ENCODE measurements around the gene CTSA. TPM values are rescaled to one million over a fixed set of nuclear protein-coding genes. Genes with fewer than 3 reads are reported as not detected.

CTSA gene
- total and polyA plus RNA-seq, 2 of the 4 experiments (the other 2 are of a cell fraction) = 19.0 to 312 TPM

DNA sequence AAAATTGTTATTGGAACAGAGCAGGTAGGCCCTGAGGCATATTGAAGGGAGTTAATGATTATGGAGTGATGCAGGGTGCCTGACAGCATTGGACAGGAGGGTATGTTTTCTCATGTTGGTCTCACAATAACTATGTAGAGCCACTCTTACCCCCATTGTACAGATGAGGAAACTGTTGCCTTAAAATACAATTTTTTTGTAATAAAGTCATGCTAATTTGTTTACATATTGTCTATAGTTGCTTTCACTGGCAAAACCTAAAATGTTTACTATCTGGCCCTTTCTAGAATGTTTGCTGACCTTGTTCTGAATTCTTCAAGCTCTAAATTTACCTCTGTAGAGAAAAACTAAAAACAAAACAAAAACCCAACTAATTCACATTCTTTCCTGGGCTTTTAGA is 39.6 kb upstream of the CTSA start:
- Histone ChIP-seq H4K91ac (ENCODE audit: insufficient read depth, low read depth, low read length) (no peak overlapping the region), H3K56ac (ENCODE audit: extremely low read depth, insufficient read depth, low read length) (no peak overlapping the region), H3K14ac (replicated peaks; ENCODE audit: low read depth, low read length) (no peak overlapping the region), H3K27ac (ENCODE audit: insufficient read depth, low read length) (no peak overlapping the region), H3K9me3 (ENCODE audit: control insufficient read depth, insufficient read depth, low read length) (no peaks in the 10 kb centered on the region), H3K4me3 (ENCODE audit: insufficient read depth, low read depth, low read length) (no peak overlapping the region), H3K4me1 (ENCODE audit: control insufficient read depth, insufficient read depth, low read length) (peaks cover 4% of the 10 kb centered on the region; the same call in 1 of the 2 replicates), H3K9me1 (ENCODE audit: insufficient read depth, low read length) (peaks cover 11% of the 10 kb centered on the region), H3K27me3 (ENCODE audit: control insufficient read depth, insufficient read depth, low read length) (no peaks in the 10 kb centered on the region), H2AK5ac (ENCODE audit: low read depth, low read length) (no peak overlapping the region), H2BK15ac (ENCODE audit: low read depth, low read length) (no peak overlapping the region), H2AK9ac (replicated peaks; ENCODE audit: low read depth, low read length, poor library complexity) (no peak overlapping the region), H2BK20ac (ENCODE audit: low read depth, low read length) (no peak overlapping the region), H3K4ac (ENCODE audit: low read depth, low read length) (no peak overlapping the region), H2AFZ (replicated peaks; ENCODE audit: low read length, poor library complexity) (no peak overlapping the region), H4K5ac (ENCODE audit: low read depth, low read length) (no peak overlapping the region), H3K18ac (ENCODE audit: low read depth, low read length) (no peak overlapping the region), H2BK5ac (ENCODE audit: low read depth, low read length, poor library complexity, severe bottlenecking) (no peak overlapping the region), H3K4me2 (ENCODE audit: low read depth, low read length) (no peak overlapping the region), H4K8ac (ENCODE audit: low read depth in 2 of 2, low read length in 2 of 2) (no peak overlapping the region), H3K9ac (ENCODE audit: low read depth, low read length) (no peak overlapping the region), H3K36me3 (ENCODE audit: control insufficient read depth, insufficient read depth, low read length) (peaks cover 28% of the 10 kb centered on the region), H2BK120ac (ENCODE audit: low read depth, low read length) (no peak overlapping the region), H3K23ac (ENCODE audit: low read depth, low read length) (no peak overlapping the region), H3K79me1 (ENCODE audit: low read depth in 1 of 2, low read length in 2 of 2) (peaks cover 13 to 51% of the 10 kb centered on the region in 2 experiments), H4K20me1 (ENCODE audit: insufficient read depth, low read length) (peaks cover 5% of the 10 kb centered on the region; the same call in 1 of the 2 replicates)
- intact Hi-C loops (cut with micrococcal nuclease) = no loop called here
- POLR2A ChIA-PET (ENCODE audit: unreplicated experiment) = no interaction called here
- TF ChIP-seq ELK1 (IDR thresholded peaks at IDR 0.05; ENCODE audit: borderline replicate concordance, low read depth, low read length) (no peak), NFE2L2 (IDR thresholded peaks at IDR 0.05; ENCODE audit: low read depth, low read length) (no peak), USF2 (IDR thresholded peaks at IDR 0.05; ENCODE audit: low read depth, low read length) (no peak), MAZ (IDR thresholded peaks at IDR 0.05; ENCODE audit: borderline replicate concordance, low read depth, low read length) (no peak), MAFK (IDR thresholded peaks at IDR 0.05; ENCODE audit: low read depth, low read length) (no peak), RCOR1 (IDR thresholded peaks at IDR 0.05; ENCODE audit: insufficient replicate concordance, low read length) (no peak), CEBPB (IDR thresholded peaks at IDR 0.05; ENCODE audit: low read depth, low read length) (no peak), RAD21 (IDR thresholded peaks at IDR 0.05; ENCODE audit: low read length) (no peak), MXI1 (IDR thresholded peaks at IDR 0.05; ENCODE audit: borderline replicate concordance, low read depth, low read length) (no peak), SMC3 (IDR thresholded peaks at IDR 0.05; ENCODE audit: low read depth, low read length) (no peak), POLR2A (IDR thresholded peaks at IDR 0.05; ENCODE audit: low read depth, low read length) (no peak), RFX5 (IDR thresholded peaks at IDR 0.05; ENCODE audit: low read depth, low read length) (no peak), BHLHE40 (IDR thresholded peaks at IDR 0.05; ENCODE audit: low read depth, low read length) (no peak), FOS (IDR thresholded peaks at IDR 0.05; ENCODE audit: low read depth, low read length) (no peak), CHD1 (IDR thresholded peaks at IDR 0.05; ENCODE audit: low read depth, low read length) (no peak)
- TF ChIP-seq, protein P1, sequence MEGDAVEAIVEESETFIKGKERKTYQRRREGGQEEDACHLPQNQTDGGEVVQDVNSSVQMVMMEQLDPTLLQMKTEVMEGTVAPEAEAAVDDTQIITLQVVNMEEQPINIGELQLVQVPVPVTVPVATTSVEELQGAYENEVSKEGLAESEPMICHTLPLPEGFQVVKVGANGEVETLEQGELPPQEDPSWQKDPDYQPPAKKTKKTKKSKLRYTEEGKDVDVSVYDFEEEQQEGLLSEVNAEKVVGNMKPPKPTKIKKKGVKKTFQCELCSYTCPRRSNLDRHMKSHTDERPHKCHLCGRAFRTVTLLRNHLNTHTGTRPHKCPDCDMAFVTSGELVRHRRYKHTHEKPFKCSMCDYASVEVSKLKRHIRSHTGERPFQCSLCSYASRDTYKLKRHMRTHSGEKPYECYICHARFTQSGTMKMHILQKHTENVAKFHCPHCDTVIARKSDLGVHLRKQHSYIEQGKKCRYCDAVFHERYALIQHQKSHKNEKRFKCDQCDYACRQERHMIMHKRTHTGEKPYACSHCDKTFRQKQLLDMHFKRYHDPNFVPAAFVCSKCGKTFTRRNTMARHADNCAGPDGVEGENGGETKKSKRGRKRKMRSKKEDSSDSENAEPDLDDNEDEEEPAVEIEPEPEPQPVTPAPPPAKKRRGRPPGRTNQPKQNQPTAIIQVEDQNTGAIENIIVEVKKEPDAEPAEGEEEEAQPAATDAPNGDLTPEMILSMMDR (conservative IDR thresholded peaks at IDR 0.05; ENCODE audit: low read depth, low read length) = no peak
- BruUV-seq (replicated peaks) = no TSS peak
- DNase-seq (no peak), ATAC-seq (ENCODE audit: low read depth) (no peak)
- dilution Hi-C loops (cut with HindIII; ENCODE audit: low sequenced_read_pairs, unreplicated experiment) = no loop called here
- CTCF ChIA-PET = interaction anchor here (0.8 kb wide), 1 partner anchor 25 kb away, joined by 3 read pairs; no protein-coding TSS in a partner anchor
- in situ Hi-C loops (cut with MboI; ENCODE audit: low sequenced_read_pairs) = no loop called here
